ENCODE measurements around the gene SAXO1.

The SAXO1 gene

GRCh38 chr9:18921366-18922075 is 111.5 kb downstream of the SAXO1 start:
- Histone ChIP-seq H3K9ac (ENCODE audit: low read depth in 1 of 2, low read length in 2 of 2) (no peak overlapping the region), H3K4me3 (ENCODE audit: low read depth in 1 of 2, low read length in 2 of 2) (no peak overlapping the region), H3K4me1 (ENCODE audit: control insufficient read depth in 1 of 2, insufficient read depth in 2 of 2, low read length in 2 of 2) (no peaks in the 10 kb centered on the region), H3K27me3 (ENCODE audit: control insufficient read depth in 1 of 2, insufficient read depth in 2 of 2, low read length in 2 of 2) (no peaks in the 10 kb centered on the region), H3K9me3 (ENCODE audit: control insufficient read depth in 1 of 2, low read length in 2 of 2) (no peaks in the 10 kb centered on the region), H3K36me3 (ENCODE audit: control insufficient read depth in 1 of 2, insufficient read depth in 2 of 2, low read length in 2 of 2) (no peaks in the 10 kb centered on the region), H3K27ac (ENCODE audit: low read depth, low read length) (no peak overlapping the region)

GRCh38 chr9:18920141-18921084 is 112.6 kb downstream of the SAXO1 start:
- no peaks in the 10 kb centered on the region for H3K9me3 ChIP-seq (ENCODE audit: control insufficient read depth in 1 of 2, low read length in 2 of 2)
- no peak overlapping the region for H3K27ac ChIP-seq (ENCODE audit: low read depth, low read length)

DNA sequence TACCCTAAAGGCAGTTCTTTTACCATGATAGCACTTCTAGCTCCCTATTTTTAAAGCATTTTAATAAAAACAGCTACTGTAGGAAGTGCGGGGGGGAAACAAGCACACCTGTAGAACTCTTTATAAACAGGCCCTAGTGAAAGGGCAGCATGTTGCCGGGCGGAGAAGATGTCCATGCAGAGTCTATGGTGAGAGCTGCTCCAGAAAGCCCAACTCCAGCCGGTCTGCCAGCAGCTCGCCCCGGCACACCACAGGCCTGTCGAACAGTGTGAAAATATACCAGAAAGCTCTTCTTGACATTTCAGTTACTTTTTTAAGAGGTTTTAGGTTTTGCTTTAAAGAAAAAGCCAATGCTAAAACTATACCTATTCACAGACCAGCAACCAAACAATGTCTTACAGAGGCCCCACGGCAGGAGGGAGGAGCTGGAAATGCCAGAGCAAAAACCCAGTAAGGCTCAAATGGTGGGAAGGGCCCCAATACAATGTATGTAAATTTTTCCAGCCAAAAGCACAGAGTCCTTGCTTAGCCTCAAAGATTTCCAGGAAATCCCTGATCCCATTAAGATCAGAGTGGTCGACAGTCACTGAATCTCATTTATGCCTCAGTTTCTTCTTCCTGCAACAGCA is 121.2 kb downstream of the SAXO1 start:
- Histone ChIP-seq H3K27me3 (ENCODE audit: control insufficient read depth in 1 of 2, insufficient read depth in 2 of 2, low read length in 2 of 2) (no peaks in the 10 kb centered on the region), H3K9ac (ENCODE audit: low read depth in 1 of 2, low read length in 2 of 2) (no peak overlapping the region), H3K4me1 (ENCODE audit: control insufficient read depth in 1 of 2, insufficient read depth in 2 of 2, low read length in 2 of 2) (no peaks in the 10 kb centered on the region), H3K4me3 (ENCODE audit: low read depth in 1 of 2, low read length in 2 of 2) (no peak overlapping the region), H3K9me3 (ENCODE audit: control insufficient read depth in 1 of 2, low read length in 2 of 2) (no peaks in the 10 kb centered on the region), H3K27ac (ENCODE audit: low read depth, low read length) (no peak overlapping the region), H3K36me3 (ENCODE audit: control insufficient read depth in 1 of 2, insufficient read depth in 2 of 2, low read length in 2 of 2) (no peaks in the 10 kb centered on the region)

More at GRCh38 chr9:18920141-18921084, 112.6 kb downstream of the SAXO1 start:
- Histone ChIP-seq H3K9ac (ENCODE audit: low read depth in 1 of 2, low read length in 2 of 2) (no peak overlapping the region), H3K4me3 (ENCODE audit: low read depth in 1 of 2, low read length in 2 of 2) (no peak overlapping the region), H3K4me1 (ENCODE audit: control insufficient read depth in 1 of 2, insufficient read depth in 2 of 2, low read length in 2 of 2) (no peaks in the 10 kb centered on the region), H3K27me3 (ENCODE audit: control insufficient read depth in 1 of 2, insufficient read depth in 2 of 2, low read length in 2 of 2) (no peaks in the 10 kb centered on the region), H3K36me3 (ENCODE audit: control insufficient read depth in 1 of 2, insufficient read depth in 2 of 2, low read length in 2 of 2) (no peaks in the 10 kb centered on the region)

GRCh38 chr9:18910916-18911315 is 122.1 kb downstream of the SAXO1 start:
- Histone ChIP-seq H3K27ac (ENCODE audit: low read depth, low read length) (no peak overlapping the region), H3K9me3 (ENCODE audit: control insufficient read depth in 1 of 2, low read length in 2 of 2) (no peaks in the 10 kb centered on the region), H3K4me1 (ENCODE audit: control insufficient read depth in 1 of 2, insufficient read depth in 2 of 2, low read length in 2 of 2) (no peaks in the 10 kb centered on the region), H3K36me3 (ENCODE audit: control insufficient read depth in 1 of 2, insufficient read depth in 2 of 2, low read length in 2 of 2) (no peaks in the 10 kb centered on the region), H3K4me3 (ENCODE audit: low read depth in 1 of 2, low read length in 2 of 2) (no peak overlapping the region), H3K9ac (ENCODE audit: low read depth in 1 of 2, low read length in 2 of 2) (no peak overlapping the region), H3K27me3 (ENCODE audit: control insufficient read depth in 1 of 2, insufficient read depth in 2 of 2, low read length in 2 of 2) (no peaks in the 10 kb centered on the region)

GRCh38 chr9:18910435-18910834 is 122.6 kb downstream of the SAXO1 start:
- H3K4me1 ChIP-seq (ENCODE audit: control insufficient read depth in 1 of 2, insufficient read depth in 2 of 2, low read length in 2 of 2) = no peaks in the 10 kb centered on the region
- H3K4me3 ChIP-seq (ENCODE audit: low read depth in 1 of 2, low read length in 2 of 2) = no peak overlapping the region
- H3K27me3 ChIP-seq (ENCODE audit: control insufficient read depth in 1 of 2, insufficient read depth in 2 of 2, low read length in 2 of 2) = no peaks in the 10 kb centered on the region
- H3K27ac ChIP-seq (ENCODE audit: low read depth, low read length) = no peak overlapping the region
- H3K9ac ChIP-seq (ENCODE audit: low read depth in 1 of 2, low read length in 2 of 2) = no peak overlapping the region
- H3K36me3 ChIP-seq (ENCODE audit: control insufficient read depth in 1 of 2, insufficient read depth in 2 of 2, low read length in 2 of 2) = no peaks in the 10 kb centered on the region
- no peaks in the 10 kb centered on the region for H3K9me3 ChIP-seq (ENCODE audit: control insufficient read depth in 1 of 2, low read length in 2 of 2)

DNA sequence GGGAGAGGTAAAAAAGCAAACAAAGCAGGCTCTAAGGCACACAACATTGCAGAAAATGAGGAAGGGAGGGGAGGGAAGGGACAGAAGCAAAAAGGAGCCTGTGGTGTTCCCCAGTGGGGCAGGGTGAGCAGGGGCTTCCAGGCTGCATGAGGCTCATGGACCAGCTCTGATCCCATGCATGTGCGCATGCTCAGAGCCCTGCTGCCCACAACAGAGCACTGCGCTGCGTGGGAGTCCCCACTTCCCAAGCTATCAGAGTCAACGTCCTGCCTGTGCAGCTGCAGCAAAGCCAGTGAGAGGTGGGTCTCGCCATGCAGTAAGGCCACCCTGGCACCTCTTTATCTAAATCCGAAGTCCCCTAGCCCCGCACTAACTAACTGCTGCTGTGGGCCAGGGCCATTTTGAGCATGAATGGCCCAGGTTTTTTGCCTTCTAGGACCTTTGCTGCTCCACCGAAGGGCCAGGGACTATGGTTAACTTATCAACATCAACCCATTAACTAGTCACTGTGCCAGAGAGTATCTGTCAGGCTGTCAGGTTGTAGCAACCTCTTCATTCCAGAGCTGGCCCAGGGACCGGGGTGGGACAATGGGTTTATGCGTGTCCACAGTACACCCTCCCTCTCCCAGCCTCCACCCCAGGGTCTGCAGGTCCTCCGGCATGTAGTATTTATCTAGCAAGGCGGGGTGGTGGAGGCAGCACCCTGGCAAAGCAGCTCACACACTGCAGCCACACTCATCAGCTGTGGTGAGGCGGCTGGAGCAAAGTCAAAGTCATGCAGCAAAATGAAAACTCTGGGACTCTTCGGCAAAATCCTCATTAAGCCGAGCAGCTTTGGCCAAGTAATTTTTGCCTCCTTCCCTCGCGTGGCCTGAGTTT is 123.6 kb downstream of the SAXO1 start:
- no peaks in the 10 kb centered on the region for H3K36me3 ChIP-seq (ENCODE audit: control insufficient read depth in 1 of 2, insufficient read depth in 2 of 2, low read length in 2 of 2)
- H3K9ac ChIP-seq (ENCODE audit: low read depth in 1 of 2, low read length in 2 of 2) = no peak overlapping the region
- H3K27ac ChIP-seq (ENCODE audit: low read depth, low read length) = no peak overlapping the region
- no peaks in the 10 kb centered on the region for H3K27me3 ChIP-seq (ENCODE audit: control insufficient read depth in 1 of 2, insufficient read depth in 2 of 2, low read length in 2 of 2)
- no peak overlapping the region for H3K4me3 ChIP-seq (ENCODE audit: low read depth in 1 of 2, low read length in 2 of 2)
- no peaks in the 10 kb centered on the region for H3K4me1 ChIP-seq (ENCODE audit: control insufficient read depth in 1 of 2, insufficient read depth in 2 of 2, low read length in 2 of 2)
- no peaks in the 10 kb centered on the region for H3K9me3 ChIP-seq (ENCODE audit: control insufficient read depth in 1 of 2, low read length in 2 of 2)

GRCh38 chr9:18907927-18908625 is 124.9 kb downstream of the SAXO1 start:
- Histone ChIP-seq H3K27ac (ENCODE audit: low read depth, low read length) (no peak overlapping the region), H3K36me3 (ENCODE audit: control insufficient read depth in 1 of 2, insufficient read depth in 2 of 2, low read length in 2 of 2) (no peaks in the 10 kb centered on the region), H3K9me3 (ENCODE audit: control insufficient read depth in 1 of 2, low read length in 2 of 2) (no peaks in the 10 kb centered on the region), H3K9ac (ENCODE audit: low read depth in 1 of 2, low read length in 2 of 2) (no peak overlapping the region), H3K4me1 (ENCODE audit: control insufficient read depth in 1 of 2, insufficient read depth in 2 of 2, low read length in 2 of 2) (no peaks in the 10 kb centered on the region), H3K27me3 (ENCODE audit: control insufficient read depth in 1 of 2, insufficient read depth in 2 of 2, low read length in 2 of 2) (no peaks in the 10 kb centered on the region), H3K4me3 (ENCODE audit: low read depth in 1 of 2, low read length in 2 of 2) (no peak overlapping the region)

DNA sequence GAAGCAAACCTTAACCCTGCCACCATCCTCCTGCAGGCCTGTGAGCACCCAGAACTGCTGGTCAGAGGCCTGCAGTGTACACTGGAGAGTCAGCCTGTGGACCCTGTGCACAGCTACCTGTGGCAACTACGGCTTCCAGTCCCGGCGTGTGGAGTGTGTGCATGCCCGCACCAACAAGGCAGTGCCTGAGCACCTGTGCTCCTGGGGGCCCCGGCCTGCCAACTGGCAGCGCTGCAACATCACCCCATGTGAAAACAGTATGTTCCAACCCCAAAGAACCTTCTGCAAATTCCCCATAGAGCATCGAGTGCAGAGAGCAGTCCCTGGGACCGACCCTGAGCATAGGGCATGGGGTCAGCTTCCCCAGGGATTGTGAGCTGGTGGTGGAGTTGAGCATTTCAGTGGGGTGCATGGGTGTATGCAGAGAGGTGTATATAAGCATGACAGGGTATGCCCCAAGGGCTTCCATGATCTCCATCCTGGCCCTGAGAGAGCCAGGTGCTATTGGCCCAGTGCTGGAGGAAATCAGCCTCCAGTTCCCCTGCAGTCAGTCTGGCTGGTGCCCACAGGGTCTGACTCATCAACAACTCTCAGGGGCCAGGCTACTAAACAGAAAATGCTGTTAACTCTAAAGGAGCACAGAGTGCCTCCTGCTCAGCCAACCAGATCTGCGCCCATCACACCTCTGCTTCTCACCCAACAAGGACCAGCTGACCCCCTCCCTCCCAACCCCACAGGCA is 126.2 kb downstream of the SAXO1 start:
- no peaks in the 10 kb centered on the region for H3K27me3 ChIP-seq (ENCODE audit: control insufficient read depth in 1 of 2, insufficient read depth in 2 of 2, low read length in 2 of 2)
- H3K9ac ChIP-seq (ENCODE audit: low read depth in 1 of 2, low read length in 2 of 2) = no peak overlapping the region
- H3K9me3 ChIP-seq (ENCODE audit: control insufficient read depth in 1 of 2, low read length in 2 of 2) = no peaks in the 10 kb centered on the region
- no peaks in the 10 kb centered on the region for H3K4me1 ChIP-seq (ENCODE audit: control insufficient read depth in 1 of 2, insufficient read depth in 2 of 2, low read length in 2 of 2)
- no peak overlapping the region for H3K4me3 ChIP-seq (ENCODE audit: low read depth in 1 of 2, low read length in 2 of 2)
- H3K27ac ChIP-seq (ENCODE audit: low read depth, low read length) = no peak overlapping the region
- H3K36me3 ChIP-seq (ENCODE audit: control insufficient read depth in 1 of 2, insufficient read depth in 2 of 2, low read length in 2 of 2) = no peaks in the 10 kb centered on the region
